Dermis microvascular lymphatic vessel endothelial cell (primary cell): ENCODE data around the gene ATP5MC3. TPM values are rescaled to one million over a fixed set of nuclear protein-coding genes. Genes with fewer than 3 reads are reported as not detected.
"Not testable (repeated sequence)": the region's sequence is repeated elsewhere in the genome, so short reads cannot be mapped to it uniquely, and the experiment has no call there.

Experiments
- DNase-seq, 2 donors: peaks; one replicate each; pipeline versions ENCODE4 v3.0.0 to v3.0.0-alpha.2; 2010; ENCODE audit warnings: low read depth in 2 of 2
- total RNA-seq: library from RNA; depleted of rRNA; stranded (reverse); fragments of >200 nt; gene quantifications from 2 replicates; pipeline ENCODE4 v1.2.1, GENCODE V29; 2014

ATP5MC3 gene
- total RNA-seq: 70.7 and 89.9 TPM in 2 replicates

- peak; percentile 50 to 81 for DNase-seq
Measured at GRCh38 chr2:175181104-175181876, at the start of gene ATP5MC3. TSS of gene ATP5MC3 (minus strand) at chr2:175181710. CDS start at chr2:175181393, 317 bp downstream.

GRCh38 chr2:175228601-175229000 lies 47.1 kb upstream of the ATP5MC3 start:
- not testable (repeated sequence) for DNase-seq

- DNase-seq: no peak
Measured at GRCh38 chr2:175228179-175228578, 46.7 kb upstream of the ATP5MC3 start.

- no peak for DNase-seq
Measured at GRCh38 chr2:175227393-175227792, 45.9 kb upstream of the ATP5MC3 start.

- DNase-seq: no peak
Measured at GRCh38 chr2:175220075-175220474, 38.6 kb upstream of the ATP5MC3 start.

- DNase-seq: no peak
Measured at GRCh38 chr2:175218551-175218950, 37.0 kb upstream of the ATP5MC3 start.

GRCh38 chr2:175207741-175208438 lies 26.4 kb upstream of the ATP5MC3 start:
- DNase-seq: no peak

GRCh38 chr2:175206866-175207265 lies 25.4 kb upstream of the ATP5MC3 start:
- no peak for DNase-seq

GRCh38 chr2:175205523-175205922 lies 24.0 kb upstream of the ATP5MC3 start:
- DNase-seq: peak in 1 of 2 donors; percentile 31

GRCh38 chr2:175203621-175204496 lies 22.3 kb upstream of the ATP5MC3 start:
- DNase-seq: peak in 1 of 2 donors; percentile 49

- DNase-seq: no peak
Measured at GRCh38 chr2:175195012-175195411, 13.5 kb upstream of the ATP5MC3 start.

- no peak for DNase-seq
Measured at GRCh38 chr2:175188761-175189160, 7.3 kb upstream of the ATP5MC3 start.

GRCh38 chr2:175187378-175187777 lies 5.9 kb upstream of the ATP5MC3 start:
- no peak for DNase-seq

GRCh38 chr2:175183674-175184073 lies 2.2 kb upstream of the ATP5MC3 start:
- DNase-seq: no peak

- DNase-seq: no peak
Measured at GRCh38 chr2:175181877-175182308, 383 bp upstream of the ATP5MC3 start.

GRCh38 chr2:175180701-175181103 lies 808 bp downstream of the ATP5MC3 start:
- peak in 1 of 2 donors; percentile 51 for DNase-seq

- DNase-seq: no peak
Measured at GRCh38 chr2:175176624-175177023, 4.9 kb downstream of the ATP5MC3 start.

- no peak for DNase-seq
Measured at GRCh38 chr2:175175896-175176295, 5.6 kb downstream of the ATP5MC3 start.

GRCh38 chr2:175175320-175175719 lies 6.2 kb downstream of the ATP5MC3 start:
- DNase-seq: no peak

GRCh38 chr2:175170659-175171304 lies 10.7 kb downstream of the ATP5MC3 start:
- DNase-seq: no peak

GRCh38 chr2:175169191-175169590 lies 12.3 kb downstream of the ATP5MC3 start:
- DNase-seq: peak in 1 of 2 donors; percentile 10
